ENCODE results near the gene USP2.

- TF ChIP-seq CTCF (IDR thresholded peaks at IDR 0.05; ENCODE audit: insufficient read depth, low read depth, low read length) (no peak), EZH2 (IDR thresholded peaks at IDR 0.05; ENCODE audit: insufficient read depth, low read length) (no peak)
Measured at GRCh38 chr11:119415966-119416365, 34.5 kb upstream of the USP2 start.
